HS-27A (cell line): Measurements from ENCODE around the gene GPAT3.
"Not testable (repeated sequence)": the region's sequence is repeated elsewhere in the genome, so short reads cannot be mapped to it uniquely, and the experiment has no call there.

Experiments used
- DNase-seq: peaks from one replicate; pipeline ENCODE4 v3.0.0-alpha.2; 2012; ENCODE audit warnings: low read depth, missing footprints

GPAT3 gene

GRCh38 chr4:83604321-83604720 is 68.4 kb downstream of the GPAT3 start:
- DNase-seq = no peak

DNA sequence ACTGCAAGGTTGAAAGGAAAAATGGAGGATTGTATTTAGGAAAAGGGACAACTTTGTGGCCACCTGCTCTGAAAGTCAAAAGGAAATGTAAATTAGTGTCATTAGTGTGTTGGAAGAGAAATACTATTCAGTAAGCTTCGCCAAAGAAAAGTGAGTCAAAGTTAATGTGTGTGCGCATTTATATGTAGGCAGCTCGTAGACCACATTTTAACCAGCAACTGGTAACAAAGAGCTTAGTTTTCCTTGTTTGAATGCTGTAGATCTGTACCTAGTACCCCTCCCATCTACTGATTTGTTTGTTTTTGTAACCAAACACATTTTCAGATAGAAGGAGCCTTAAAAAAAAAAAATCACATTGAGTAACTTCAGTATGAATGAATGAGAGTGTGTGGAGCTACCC is 69.3 kb downstream of the GPAT3 start:
- no peak for DNase-seq

GRCh38 chr4:83605744-83606172 is 69.8 kb downstream of the GPAT3 start:
- no peak for DNase-seq

DNA sequence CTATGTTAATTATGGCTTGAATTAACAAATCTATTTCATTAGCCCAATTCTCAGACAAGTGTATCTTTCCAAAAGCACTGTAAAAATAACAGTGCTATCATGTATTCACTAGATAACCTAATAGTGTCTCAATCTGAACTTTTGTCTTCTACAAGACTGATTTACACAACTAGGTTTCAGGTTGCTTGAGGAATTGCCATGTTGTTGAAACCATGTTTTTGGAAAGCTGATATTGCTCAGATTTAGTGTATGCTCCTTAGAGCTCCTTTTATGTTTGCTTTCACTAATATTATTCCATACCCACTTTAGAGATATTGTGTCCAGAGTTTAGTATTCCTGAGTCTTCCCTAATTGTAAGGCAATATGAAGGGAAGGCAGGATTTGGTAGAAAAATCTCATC is 70.6 kb downstream of the GPAT3 start:
- DNase-seq = no peak

- no peak for DNase-seq
Observed at GRCh38 chr4:83606898-83607297, 71.0 kb downstream of the GPAT3 start.

DNA sequence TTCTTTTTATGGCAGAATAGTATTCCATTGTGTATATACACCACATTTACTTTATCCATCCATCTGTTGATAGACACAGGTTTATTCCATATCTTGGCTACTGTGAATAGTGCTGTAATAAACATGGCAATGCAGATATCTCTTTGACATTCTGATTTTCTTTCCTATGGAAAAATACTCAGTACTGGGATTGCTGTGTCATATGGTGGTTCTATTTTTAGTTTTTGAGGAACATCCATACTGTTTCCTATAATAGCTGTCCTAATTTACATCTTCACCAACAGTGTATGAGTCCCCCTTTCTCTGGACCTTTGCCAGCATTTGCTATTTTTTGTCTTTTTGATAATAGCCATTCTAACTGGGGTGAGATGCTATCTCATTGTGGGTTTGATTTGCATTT is 73.5 kb downstream of the GPAT3 start:
- no peak for DNase-seq

DNA sequence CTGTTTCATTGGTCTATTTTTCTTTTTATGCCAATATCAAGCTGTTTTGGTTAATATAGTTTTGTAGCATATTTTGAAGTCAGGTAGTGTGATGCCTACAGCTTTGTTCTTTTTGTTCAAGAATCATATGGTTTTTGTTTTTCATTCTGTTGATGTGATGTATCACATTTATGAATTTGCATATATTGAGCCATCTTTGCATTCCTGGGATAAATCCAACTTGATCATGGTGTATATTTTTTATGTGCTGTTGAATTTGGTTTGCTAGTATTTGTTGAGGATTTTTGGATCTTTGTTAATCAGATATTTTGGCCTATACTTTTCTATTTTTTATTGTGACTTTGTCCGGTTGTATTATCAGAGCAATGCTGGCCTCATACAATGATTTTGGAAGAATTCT is 74.8 kb downstream of the GPAT3 start:
- no peak for DNase-seq

DNA sequence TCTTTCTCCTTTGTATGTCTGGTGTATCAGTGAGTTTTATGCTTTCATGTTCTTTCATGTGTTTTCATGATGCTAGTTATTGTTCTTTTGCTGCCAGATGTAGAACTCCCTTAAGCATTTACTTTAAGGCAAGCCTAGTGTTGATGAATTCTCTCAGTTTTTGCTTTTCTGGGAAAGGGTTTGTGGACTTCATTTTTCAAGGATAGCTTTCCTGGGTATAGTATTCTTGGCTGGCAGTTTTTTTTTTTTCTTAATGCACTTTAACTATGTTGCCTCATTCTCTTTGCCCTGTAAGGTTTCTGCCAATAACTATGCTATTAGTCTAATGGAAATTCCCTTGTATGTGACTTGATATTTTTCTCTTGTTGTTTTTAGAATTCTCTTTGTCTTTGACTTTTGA is 77.1 kb downstream of the GPAT3 start:
- DNase-seq = no peak

DNA sequence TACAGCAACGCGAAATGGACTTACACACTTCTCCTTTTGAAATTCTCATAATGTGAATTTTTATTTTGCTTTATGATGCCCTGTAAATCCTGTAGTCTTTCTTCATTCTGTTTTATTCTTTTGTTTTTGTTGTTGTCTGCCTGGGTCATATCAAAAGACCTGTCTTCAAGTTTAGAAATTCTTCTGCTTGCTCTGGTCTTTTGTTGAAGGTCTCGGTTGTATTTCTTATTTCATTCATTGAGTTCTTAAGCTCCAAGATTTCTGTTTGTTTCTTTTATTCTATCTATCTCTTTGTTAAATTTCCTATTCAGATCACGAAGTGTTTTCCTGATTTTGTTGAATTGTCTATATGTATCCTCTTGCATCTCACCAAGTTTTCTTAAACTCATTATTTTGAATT is 78.1 kb downstream of the GPAT3 start:
- no peak for DNase-seq

- DNase-seq = no peak
Observed at GRCh38 chr4:83616252-83616651, 80.3 kb downstream of the GPAT3 start.

DNA sequence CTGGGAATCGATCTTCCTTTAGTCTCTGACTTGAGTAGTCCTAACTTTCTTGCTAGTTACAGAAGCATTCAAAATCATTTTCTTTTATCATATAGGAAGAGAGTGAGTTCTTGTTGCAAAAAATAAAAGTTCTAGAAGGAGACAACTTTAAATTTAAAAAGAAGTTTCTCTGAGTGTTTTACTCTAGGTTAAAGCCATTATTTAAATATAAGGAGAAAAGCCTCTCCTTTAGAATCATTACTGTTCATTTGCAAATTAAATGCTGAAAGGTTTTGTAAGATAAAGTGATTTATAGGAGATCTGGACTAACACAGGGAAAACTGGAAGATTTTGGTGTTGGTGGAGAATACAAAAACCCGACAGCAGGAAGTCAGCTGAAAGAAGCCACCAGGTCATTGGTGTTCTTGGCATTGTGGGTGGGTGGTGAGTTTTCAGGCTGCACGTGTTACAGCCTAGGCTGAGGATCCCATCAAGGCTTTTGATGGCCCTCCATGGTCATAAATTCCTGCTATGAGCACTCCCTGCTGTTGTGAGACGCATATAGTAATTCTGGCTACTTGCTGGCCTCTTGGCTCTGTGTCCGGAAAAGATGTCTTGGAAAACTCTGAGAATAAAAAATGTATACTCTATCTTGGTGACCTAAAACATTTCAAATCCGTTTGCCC is 81.6 kb downstream of the GPAT3 start:
- no peak for DNase-seq

GRCh38 chr4:83618431-83618830 is 82.5 kb downstream of the GPAT3 start:
- DNase-seq = peak; percentile 83

DNA sequence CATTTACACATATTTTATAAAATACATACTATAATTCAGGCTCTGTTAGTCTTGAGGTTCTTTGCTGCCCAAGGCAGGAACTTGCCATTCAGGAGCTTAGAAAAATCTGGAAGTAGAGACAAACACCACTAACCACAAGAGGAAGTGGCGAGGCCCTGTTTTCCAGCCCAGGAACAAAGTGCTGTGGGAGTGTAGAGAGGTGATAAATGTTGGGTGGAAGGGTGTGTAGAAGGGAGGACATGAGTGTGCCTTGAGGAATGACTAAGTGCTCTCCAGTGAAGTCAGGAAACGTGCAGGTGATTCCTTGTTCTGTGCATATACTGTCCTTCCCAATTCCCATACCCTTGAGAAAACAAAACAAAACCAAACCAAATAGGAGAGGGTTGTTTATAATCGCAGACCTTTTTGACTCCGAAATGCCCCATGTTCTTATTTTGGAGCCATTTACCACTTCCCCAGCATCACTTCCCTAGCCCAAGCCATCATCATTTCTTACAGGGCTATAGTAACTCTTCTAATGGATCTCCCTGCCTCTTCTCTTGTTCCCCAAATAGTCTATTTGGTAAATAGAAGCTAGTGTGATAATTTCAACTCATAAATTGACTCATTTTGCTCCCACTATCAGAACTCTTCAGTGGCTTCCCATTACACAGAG is 83.2 kb downstream of the GPAT3 start:
- DNase-seq = peak; percentile 36

GRCh38 chr4:83622127-83622526 is 86.2 kb downstream of the GPAT3 start:
- not testable (repeated sequence) for DNase-seq

GRCh38 chr4:83625821-83626220 is 89.9 kb downstream of the GPAT3 start:
- no peak for DNase-seq

GRCh38 chr4:83626245-83626836 is 90.4 kb downstream of the GPAT3 start:
- no peak for DNase-seq

DNA sequence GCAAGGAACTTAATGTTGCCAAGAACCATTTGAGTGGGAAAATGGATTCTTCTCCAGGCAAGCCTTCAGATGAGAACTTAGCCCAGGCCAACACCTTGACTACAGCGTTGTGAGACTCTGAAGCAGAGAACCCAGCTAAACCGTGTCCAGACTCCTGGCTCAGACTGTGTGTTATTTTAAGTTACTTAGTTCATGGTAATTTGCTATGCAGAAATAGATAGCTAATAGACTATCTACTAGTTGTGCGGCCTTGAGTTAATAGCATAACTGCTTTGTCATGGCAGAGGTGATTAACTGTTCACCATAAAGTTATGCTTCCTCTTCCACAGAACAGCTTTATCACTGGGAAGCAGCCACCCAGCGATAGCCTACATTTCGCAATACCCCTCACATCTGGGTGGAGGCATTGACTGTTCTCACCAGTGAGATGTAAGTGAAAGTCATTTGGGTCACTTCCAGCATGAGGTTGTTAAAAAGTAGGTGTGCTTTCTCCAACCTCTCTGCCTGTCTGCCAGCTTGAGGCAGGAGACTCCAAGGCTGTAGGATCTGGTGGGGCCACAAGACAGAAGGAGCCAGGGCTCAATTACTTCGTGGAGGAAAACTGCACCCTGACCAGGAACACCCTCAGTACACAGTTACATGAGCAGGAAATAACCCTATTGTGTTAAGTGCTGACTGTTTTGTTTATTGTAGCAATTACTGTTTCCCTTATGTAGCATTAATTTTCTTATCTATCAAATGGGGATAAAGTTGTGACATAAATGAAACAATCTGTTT is 94.2 kb downstream of the GPAT3 start:
- DNase-seq = no peak

DNA sequence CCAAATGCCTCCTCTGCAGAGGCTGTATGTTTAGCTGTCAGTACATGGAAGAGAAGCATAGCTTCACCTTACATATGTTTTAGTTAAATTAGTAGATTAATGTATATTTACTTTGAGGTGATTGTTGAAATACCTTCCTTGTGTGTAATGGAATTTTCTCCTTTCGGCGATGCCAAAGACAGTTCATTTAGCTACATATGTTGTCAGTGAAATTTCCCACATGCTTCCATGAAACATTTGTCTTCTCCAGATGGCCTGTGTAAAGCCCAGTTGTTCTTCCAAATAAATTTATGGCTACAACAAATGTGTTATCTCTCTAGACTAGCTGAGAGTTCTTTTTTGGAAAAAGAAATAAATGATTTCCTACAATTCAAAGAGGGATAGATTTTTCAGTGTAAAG is 95.2 kb downstream of the GPAT3 start:
- DNase-seq = no peak

- no peak for DNase-seq
Observed at GRCh38 chr4:83636930-83637329, 101.0 kb downstream of the GPAT3 start.

- peak; percentile 43 for DNase-seq
Observed at GRCh38 chr4:83639849-83640493, 104.1 kb downstream of the GPAT3 start.

GRCh38 chr4:83643036-83643435 is 107.1 kb downstream of the GPAT3 start:
- DNase-seq = no peak
